PC-3 (cell line): ENCODE measurements around the gene TARS3.

Experiments
- EZH2 ChIP-seq: fragments of 300-600 bp; sonication (generic); IDR thresholded peaks from one replicate; pipeline ENCODE4 v1.6.1; 2017; ENCODE audit warnings: antibody characterized with exemption, mild to moderate bottlenecking, low read length; ENCODE audit not compliant: unreplicated experiment
- EZH2phosphoT487 ChIP-seq: fragments of 300-600 bp; sonication (generic); IDR thresholded peaks from 2 replicates; pipeline ENCODE4 v1.6.1; 2018; ENCODE audit warnings: mild to moderate bottlenecking, antibody characterized with exemption, low read length, borderline replicate concordance
- TF ChIP-seq, protein P1 (sequence below): fragments of 300-600 bp; sonication (generic); conservative IDR thresholded peaks from 2 replicates; pipeline ENCODE4 v1.5.1; 2017; ENCODE audit warnings: antibody characterized with exemption, low read depth, mild to moderate bottlenecking, low read length

DNA sequence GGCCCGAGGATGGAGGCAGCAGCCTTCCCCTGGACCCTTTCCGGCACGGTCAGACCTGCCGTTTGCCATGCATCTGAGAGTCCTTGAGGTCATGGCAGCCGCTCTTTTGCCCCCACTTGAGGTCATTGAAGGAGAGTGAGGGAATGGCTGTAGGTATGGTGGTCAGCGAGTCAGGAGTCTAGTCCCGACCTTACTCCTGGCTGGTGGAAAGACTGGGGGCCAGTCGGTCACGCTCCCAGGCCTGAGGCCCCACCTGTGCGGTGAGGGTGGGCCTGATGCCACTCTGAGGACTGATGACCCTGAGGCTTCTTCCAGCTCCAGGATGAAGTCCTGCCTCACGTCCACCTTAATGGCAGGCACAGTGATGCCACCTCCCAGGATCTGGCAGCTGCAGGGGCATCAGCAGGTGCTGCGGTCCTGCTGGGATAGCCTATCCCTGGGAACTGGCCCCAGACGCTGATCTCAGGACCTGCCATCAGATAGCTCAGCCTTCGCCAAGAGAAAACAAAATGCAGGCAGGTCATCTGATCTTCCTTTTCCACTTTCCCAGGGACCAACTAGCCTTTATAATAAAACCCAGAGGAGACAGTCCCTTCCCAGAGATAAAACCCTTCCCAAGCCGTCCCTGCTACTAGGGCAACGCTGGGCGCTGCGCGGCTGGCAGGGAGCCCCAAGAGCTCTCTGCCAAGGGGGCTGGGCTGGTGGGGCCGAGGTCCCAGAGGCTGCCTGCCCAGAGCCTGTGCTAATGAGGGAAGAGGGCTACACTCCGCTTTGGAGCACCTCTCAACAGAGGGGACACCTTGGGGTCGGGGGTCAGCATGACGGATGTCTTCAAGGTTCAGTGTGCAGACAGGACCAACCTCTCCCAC, 114.3 kb downstream of the TARS3 start:
- TF ChIP-seq, protein P1, sequence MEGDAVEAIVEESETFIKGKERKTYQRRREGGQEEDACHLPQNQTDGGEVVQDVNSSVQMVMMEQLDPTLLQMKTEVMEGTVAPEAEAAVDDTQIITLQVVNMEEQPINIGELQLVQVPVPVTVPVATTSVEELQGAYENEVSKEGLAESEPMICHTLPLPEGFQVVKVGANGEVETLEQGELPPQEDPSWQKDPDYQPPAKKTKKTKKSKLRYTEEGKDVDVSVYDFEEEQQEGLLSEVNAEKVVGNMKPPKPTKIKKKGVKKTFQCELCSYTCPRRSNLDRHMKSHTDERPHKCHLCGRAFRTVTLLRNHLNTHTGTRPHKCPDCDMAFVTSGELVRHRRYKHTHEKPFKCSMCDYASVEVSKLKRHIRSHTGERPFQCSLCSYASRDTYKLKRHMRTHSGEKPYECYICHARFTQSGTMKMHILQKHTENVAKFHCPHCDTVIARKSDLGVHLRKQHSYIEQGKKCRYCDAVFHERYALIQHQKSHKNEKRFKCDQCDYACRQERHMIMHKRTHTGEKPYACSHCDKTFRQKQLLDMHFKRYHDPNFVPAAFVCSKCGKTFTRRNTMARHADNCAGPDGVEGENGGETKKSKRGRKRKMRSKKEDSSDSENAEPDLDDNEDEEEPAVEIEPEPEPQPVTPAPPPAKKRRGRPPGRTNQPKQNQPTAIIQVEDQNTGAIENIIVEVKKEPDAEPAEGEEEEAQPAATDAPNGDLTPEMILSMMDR, result no peak
- TF ChIP-seq EZH2, result no peak
- TF ChIP-seq EZH2phosphoT487, result no peak
